Activated CD4-positive, alpha-beta T cell treated with anti-CD3 and anti-CD28 coated beads for 24 hours (primary cell): ENCODE results near the gene RASSF5.

ENCODE experiments used
- DNase-seq, 2 donors: peaks; one replicate each; pipeline ENCODE4 v3.0.0-alpha.2; 2020; ENCODE audit warnings: low read depth in 2 of 2

The RASSF5 gene

GRCh38 chr1:206634365-206635079 is 127.2 kb downstream of the RASSF5 start:
- peak; percentile 65 to 73 for DNase-seq

DNA sequence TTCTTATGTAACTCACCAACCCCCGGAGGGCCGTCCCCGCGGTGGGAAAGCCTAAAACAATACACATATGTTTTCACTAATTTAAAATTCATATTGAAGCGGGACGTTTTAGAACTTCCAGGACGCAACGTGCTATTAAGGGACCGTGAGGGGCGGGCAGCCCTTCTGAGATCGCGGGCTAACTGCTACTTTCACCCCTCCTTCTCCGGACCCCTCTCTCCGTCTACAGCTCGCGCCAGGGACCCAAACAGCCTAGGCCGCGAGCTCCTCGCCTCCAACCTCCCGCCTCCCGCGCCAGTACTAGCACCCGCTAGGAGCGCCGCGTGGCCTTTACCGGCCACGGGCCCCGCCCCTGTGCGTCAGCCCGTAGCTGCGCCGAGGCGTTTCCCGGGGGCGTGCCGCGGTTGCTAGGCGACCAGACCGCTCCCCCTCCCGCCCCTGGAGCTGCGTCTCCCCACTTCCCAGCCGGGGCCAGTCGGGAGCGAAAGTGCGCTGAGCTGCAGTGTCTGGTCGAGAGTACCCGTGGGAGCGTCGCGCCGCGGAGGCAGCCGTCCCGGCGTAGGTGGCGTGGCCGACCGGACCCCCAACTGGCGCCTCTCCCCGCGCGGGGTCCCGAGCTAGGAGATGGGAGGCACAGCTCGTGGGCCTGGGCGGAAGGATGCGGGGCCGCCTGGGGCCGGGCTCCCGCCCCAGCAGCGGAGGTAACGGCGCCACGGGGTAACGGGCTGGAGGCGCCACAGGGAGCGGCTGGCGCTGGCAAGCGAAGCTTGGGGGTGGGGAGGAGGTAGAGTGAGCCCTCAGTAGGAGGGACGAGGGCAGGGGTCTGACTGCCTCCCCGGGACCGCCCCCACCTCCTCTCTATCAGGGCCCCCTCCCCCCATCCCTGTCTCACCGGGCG is 128.0 kb downstream of the RASSF5 start, which contains the start of gene DYRK3:
Gene DYRK3, plus strand, starts transcription at position 457 of the 898 bp plus-strand sequence. Its CDS starts 168 bp downstream, at position 625.
- DNase-seq, result peak; percentile 83 to 91

DNA sequence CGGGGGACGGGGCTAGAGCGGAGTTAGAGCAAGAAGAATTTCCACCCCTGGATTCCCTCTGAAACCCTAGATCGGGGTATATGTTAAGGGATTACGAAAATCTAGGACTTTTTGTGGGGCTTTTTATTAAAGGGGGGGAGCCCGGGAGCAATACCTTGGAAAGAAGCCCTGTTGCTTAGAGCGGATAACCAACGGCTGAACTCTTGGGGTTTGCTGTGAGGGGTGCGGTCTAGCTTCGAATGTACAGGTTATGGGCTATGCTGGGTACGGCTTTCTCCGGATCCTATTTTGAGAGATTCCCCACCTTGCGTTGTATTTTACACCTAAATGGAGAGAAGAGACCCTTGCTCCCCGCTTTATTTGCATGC is 128.6 kb downstream of the RASSF5 start:
- DNase-seq, result no peak

DNA sequence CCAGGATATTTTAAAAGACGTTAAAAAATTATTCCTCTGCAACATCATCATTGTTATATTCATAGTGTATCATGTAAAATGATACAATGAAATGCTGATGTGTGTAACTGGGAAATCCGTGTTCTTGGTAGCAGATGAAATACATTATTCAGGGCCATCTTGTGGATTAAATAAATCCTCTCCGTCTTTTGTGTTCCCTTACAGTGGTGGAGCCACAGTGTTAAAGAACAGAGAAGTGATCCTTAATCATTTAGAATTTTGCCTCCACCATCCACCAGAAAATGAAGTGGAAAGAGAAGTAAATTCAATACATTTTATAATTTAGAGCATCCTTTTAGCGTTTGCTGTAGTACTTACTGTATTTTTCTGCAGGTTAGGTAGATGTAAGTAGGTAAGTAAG is 129.3 kb downstream of the RASSF5 start:
- no peak for DNase-seq

GRCh38 chr1:206637605-206638004 is 130.3 kb downstream of the RASSF5 start:
- DNase-seq, result no peak
